GM12874 (cell line): ENCODE data around the gene C16orf86.

Experiments used
- CTCF ChIP-seq: IDR thresholded peaks from 2 replicates; pipeline ENCODE4 v1.5.1; 2011; ENCODE audit warnings: low read depth, mild to moderate bottlenecking, control low read depth, low read length, moderate library complexity; ENCODE audit not compliant: insufficient read depth

C16orf86 gene

DNA sequence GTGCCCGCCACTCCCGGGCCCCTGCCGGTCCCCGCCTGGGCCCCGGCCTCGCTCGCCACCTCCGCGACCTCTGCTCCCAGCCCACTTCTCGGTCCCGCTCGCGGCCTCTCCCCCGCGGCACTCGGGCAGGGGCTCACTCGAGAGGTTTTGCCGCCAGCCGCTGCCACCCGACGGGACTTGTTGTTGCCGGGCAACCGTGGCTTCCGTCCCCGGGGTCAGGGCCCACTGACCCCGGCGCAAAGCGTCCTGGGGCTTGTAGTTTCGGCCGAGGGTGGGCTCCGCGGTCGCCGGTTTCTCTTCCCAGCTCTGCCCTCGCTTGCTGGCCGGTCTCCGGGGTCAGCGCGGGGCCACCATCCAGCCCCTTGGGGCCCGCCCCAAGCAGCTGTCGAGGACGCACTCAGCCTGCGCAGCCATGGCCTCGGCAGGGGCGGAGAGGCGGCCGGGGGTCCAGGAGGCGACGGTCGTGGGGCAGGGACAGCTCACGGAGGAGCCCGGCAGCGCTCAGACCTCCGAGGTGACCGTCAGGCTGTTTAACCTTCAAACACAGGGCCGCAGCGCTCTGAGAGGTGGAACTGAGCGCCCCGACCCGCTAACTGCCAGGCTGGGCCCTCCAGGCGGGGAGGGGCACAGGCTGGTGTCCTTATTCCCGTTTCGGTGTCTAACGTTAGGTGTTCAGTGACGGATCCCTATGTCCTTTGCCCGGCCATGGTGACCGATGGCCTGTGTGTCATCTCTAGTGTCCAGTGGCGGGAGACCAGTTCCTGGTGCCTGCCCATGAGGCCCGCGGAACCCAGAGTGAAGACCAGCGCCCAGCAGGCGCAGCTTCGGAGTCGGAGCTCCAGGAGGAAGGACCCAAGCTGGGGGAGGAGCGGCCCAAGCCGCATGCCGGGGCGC is at the start of gene C16orf86, which contains the start of gene ENKD1:
Gene C16orf86 (plus strand): TSS at position 256 of the 894 bp plus-strand sequence. CDS start 157 bp downstream, at position 413.
Gene ENKD1 (minus strand): TSS at position 192 of the 894 bp plus-strand sequence. CDS start 308 bp downstream, outside the sequence.
- TF ChIP-seq CTCF = no peak

DNA sequence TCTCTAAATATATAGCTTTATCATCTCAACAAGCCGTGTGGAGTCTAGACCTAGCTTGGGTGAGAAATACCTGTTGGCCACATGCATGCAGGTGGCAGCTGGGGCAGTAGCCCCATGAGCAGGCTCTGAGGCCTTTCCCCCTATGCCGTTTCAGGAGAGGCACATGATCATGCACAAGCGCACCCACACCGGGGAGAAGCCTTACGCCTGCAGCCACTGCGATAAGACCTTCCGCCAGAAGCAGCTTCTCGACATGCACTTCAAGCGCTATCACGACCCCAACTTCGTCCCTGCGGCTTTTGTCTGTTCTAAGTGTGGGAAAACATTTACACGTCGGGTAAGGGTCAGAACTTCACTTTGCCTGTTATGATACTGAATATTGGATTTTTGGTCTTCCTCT is 38.4 kb upstream of the C16orf86 start:
- no peak for TF ChIP-seq CTCF

DNA sequence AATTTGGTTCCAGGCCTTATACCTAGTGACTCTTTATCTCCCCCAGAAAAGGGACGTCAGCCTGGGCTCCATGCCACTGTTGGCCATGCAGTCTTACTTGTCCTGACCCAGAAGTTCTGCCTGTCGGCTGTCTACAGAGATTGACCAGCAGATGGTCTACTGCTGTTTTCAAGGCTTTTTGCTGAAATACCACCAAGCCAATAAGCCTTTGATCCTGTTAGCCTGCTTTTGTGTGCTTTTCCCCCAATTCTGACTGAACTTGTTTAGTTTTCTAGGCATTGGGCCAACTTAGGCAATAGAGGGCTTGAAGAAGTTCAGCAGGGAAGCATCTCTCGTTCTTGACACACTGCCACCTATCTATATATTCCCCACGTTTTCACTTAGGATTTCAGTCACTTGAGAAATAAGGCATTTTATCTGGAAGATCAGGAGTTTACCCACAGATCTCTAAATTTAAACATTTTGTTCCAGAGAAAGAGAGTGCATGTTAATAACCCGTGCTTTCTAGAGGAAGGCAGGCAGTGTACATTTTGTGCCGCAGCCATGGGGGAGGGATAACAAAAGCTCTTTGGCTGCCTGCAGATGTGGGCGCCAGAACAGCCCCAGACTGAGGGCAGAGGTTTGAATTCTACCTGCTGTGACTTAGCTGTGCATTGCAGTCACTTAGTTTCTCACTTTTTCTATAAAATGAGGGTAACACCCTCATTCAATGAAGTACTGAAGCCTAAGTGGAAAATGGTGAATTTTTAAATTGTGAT is 34.0 kb upstream of the C16orf86 start:
- no peak for TF ChIP-seq CTCF

- TF ChIP-seq CTCF = no peak
These were observed 29.9 kb upstream of the C16orf86 start for GRCh38 chr16:67636713-67637112.

GRCh38 chr16:67637625-67638024 is 29.0 kb upstream of the C16orf86 start:
- no peak for TF ChIP-seq CTCF

DNA sequence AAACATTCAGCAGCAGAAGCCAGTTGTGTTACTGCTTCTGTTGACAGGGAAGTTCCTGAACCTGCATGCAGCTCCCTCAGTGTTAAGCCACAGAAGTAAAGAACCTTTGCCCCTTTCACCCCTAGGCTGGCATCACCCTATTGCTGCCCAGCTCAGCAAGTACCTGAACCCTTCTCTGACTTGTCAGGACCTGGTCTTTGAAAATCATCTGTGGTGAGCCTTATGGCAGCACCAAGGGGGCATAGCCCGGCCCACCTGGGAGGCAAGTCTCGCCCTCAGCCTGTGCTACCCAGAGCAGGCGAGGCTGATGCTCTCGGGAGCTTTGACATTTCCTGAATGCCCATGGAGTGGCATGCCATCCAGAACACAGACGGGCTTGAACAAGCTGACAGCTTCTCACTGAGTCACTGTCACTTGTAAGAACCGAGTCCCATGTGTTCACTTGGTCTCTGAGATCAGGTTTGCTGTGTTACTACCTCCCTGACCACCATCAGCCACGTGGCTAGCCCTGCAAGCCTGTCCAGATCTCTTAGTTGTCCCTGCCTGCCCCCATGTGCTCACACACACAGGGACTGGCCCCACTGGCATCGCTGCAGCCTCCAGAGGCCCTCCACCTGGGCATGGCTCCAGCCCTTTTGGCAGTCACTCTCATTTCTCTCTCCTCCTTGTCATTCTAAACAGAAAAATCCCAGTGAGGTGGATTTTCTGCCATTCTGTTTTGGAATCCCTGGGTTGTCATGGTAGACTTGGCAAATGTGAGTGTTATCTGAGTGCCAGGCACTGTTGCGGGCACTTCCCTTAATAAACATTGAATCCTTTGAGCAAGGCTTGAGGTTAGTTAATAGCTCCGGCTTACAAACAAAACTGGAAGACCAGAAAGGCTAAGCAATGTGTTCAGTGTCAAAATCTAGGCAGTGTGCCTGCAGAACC is 24.6 kb upstream of the C16orf86 start:
- no peak for TF ChIP-seq CTCF
